Right lobe of liver (tissue), 6 donors: ENCODE data around the gene TAS1R3. TPM values are rescaled to one million over a fixed set of nuclear protein-coding genes. Genes with fewer than 3 reads are reported as not detected.

Experiments
- ATAC-seq, 4 donors: fragments of 200-7000 bp; cut with Tn5 transposase; one replicate each; pipeline ENCODE4 v1.9.1; 2020; ENCODE audit warnings: mild to moderate bottlenecking in 4 of 4, moderate library complexity in 4 of 4
- DNase-seq, 3 donors: peaks; one replicate each; pipeline ENCODE4 v3.0.0-alpha.2; 2020
- H3K27ac ChIP-seq, 3 donors: fragments of 200-600 bp; one replicate each; pipeline ENCODE4 v1.8.0; 2022
- H3K27me3 ChIP-seq, 2 donors: fragments of 200-600 bp; one replicate each; pipeline ENCODE4 v1.8.0; 2022
- H3K36me3 ChIP-seq, 4 donors: fragments of 200-600 bp; sonication (generic) in 1 of 4; one replicate each; pipeline versions ENCODE4 v1.5.1 to v1.8.0; 2017 to 2022; ENCODE audit warnings: control low read depth in 1 of 4
- H3K4me1 ChIP-seq, 4 donors: fragments of 200-600 bp; sonication (generic) in 1 of 4; one replicate each; pipeline versions ENCODE4 v1.5.1 to v1.8.0; 2017 to 2022; ENCODE audit warnings: control low read depth in 1 of 4
- H3K4me3 ChIP-seq, 3 donors: fragments of 200-600 bp; one replicate each; pipeline ENCODE4 v1.8.0; 2022
- H3K9me3 ChIP-seq, 4 donors: fragments of 200-600 bp; sonication (generic) in 1 of 4; one replicate each; pipeline versions ENCODE4 v1.5.1 to v1.8.0; 2017 to 2022; ENCODE audit warnings: control low read depth in 1 of 4
- CTCF ChIP-seq, 4 donors: fragments of 200-600 bp in 3 of 4; fragments of 450-650 bp in 1 of 4; IDR thresholded peaks; one replicate each; pipeline versions ENCODE4 v1.5.1 to v1.8.0; 2016 to 2022; ENCODE audit warnings: antibody characterized with exemption in 4 of 4, mild to moderate bottlenecking in 2 of 4
- POLR2A ChIP-seq: fragments of 450-650 bp; IDR thresholded peaks from one replicate; pipeline ENCODE4 v1.6.1; 2017; ENCODE audit warnings: antibody characterized with exemption, mild to moderate bottlenecking
- WGBS: methylation state at CpG from one replicate; pipeline ENCODE4 v1.1.6; 2018; ENCODE audit warnings: low coverage, low lambda C conversion rate; ENCODE audit not compliant: insufficient coverage; ENCODE audit errors: missing lambda C conversion rate; 5-methylcytosine and 5-hydroxymethylcytosine counted together
- intact Hi-C, 2 donors: fragments of 100-400 bp; cut with DNase I; formaldehyde crosslinking; loops; one replicate each; pipeline versions ENCODE4 v1.11.2 to v1.14.1; 2022
- microRNA-seq, 2 donors: library from miRNA; unstranded; fragments of <30 nt; microRNA quantifications; one replicate each; pipeline ENCODE4, GENCODE V29; 2019 to 2020
- small RNA-seq, 2 experiments: library from RNA; depleted of rRNA; stranded (forward); fragments of <200 nt; gene quantifications; one replicate each; pipeline ENCODE3, GENCODE V24; 2016
- total RNA-seq, 6 experiments: library from RNA; depleted of rRNA in 2 of 6; stranded (reverse); fragments of >200 nt in 2 of 6; fragmentation: NEBNext Ultra II Directional in 3 of 6; extraction: Animal tissue kit (Norgen Biotek cat#: 25700) in 3 of 6; gene quantifications; one replicate each; pipeline versions ENCODE4 v1.1.0 to v1.2.4, GENCODE V29; 2016 to 2023
- donor health status: DM: no; HTN: yes; CAD: no.
- donor health status: DM: no; HTN: no; CAD: no.
- donor health status: DM: no; HTN: no; CAD: no.
- donor health status: DM: no; HTN: yes; CAD: no.
- donor health status: DM: no; HTN: yes; CAD: no.

TAS1R3 gene
- total RNA-seq, 6 experiments from 2014 or later = 0.10 to 2.7 (median 0.33) TPM

- intact Hi-C loops = no loop called here
- ATAC-seq = no peak
- Histone ChIP-seq H3K36me3 (peaks cover 0 to 6% (median 0%) of the 10 kb centered on the region in 4 donors), H3K4me3 (no peak overlapping the region), H3K4me1 (peaks cover 0 to 25% (median 9%) of the 10 kb centered on the region in 4 donors), H3K27ac (no peak overlapping the region), H3K27me3 (no peaks in the 10 kb centered on the region), H3K9me3 (no peaks in the 10 kb centered on the region)
- 76% methylated on average over 4 of the region's 10 CpGs for WGBS
- TF ChIP-seq POLR2A = no peak
- TF ChIP-seq CTCF (IDR thresholded peaks at IDR 0.05) = no peak
- DNase-seq = no peak
Observed at GRCh38 chr1:1376551-1377226, 45.6 kb downstream of the TAS1R3 start.

GRCh38 chr1:1377540-1378205 is 46.6 kb downstream of the TAS1R3 start:
- no peak for ATAC-seq
- Histone ChIP-seq H3K9me3 (no peaks in the 10 kb centered on the region), H3K4me1 (peaks cover 0 to 16% (median 4%) of the 10 kb centered on the region in 4 donors), H3K27me3 (no peaks in the 10 kb centered on the region), H3K4me3 (no peak overlapping the region), H3K36me3 (peaks cover 0 to 6% (median 0%) of the 10 kb centered on the region in 4 donors), H3K27ac (no peak overlapping the region)
- intact Hi-C loops = no loop called here
- TF ChIP-seq POLR2A = no peak
- no peak for TF ChIP-seq CTCF (IDR thresholded peaks at IDR 0.05)
- no peak for DNase-seq
- 94% methylated on average over 13 of the region's 16 CpGs for WGBS

- no peak for TF ChIP-seq POLR2A
- intact Hi-C loops = no loop called here
- no peaks in the 10 kb centered on the region for H3K27me3 ChIP-seq
- DNase-seq = no peak
- peaks cover 0 to 5% (median 2%) of the 10 kb centered on the region in 4 donors for H3K36me3 ChIP-seq
- peak in 1 of 4 donors; percentile 11 for ATAC-seq
- H3K4me1 ChIP-seq = peaks cover 0 to 20% (median 0%) of the 10 kb centered on the region in 4 donors
- no CpG with 5 or more reads among the region's 16 CpGs for WGBS
- H3K4me3 ChIP-seq = no peak overlapping the region
- H3K9me3 ChIP-seq = no peaks in the 10 kb centered on the region
- no peak overlapping the region for H3K27ac ChIP-seq
Observed at GRCh38 chr1:1380860-1381259, 49.8 kb downstream of the TAS1R3 start.

GRCh38 chr1:1381294-1381693 is 50.2 kb downstream of the TAS1R3 start:
- H3K36me3 ChIP-seq = peaks cover 0 to 9% (median 5%) of the 10 kb centered on the region in 4 donors
- intact Hi-C loops = no loop called here
- 60% methylated on average over 1 of the region's 8 CpGs for WGBS

More at GRCh38 chr1:1381294-1381693, 50.2 kb downstream of the TAS1R3 start:
- H3K27me3 ChIP-seq = no peaks in the 10 kb centered on the region
- ATAC-seq (no peak), DNase-seq (no peak)
- no peak overlapping the region for H3K4me3 ChIP-seq
- no peaks in the 10 kb centered on the region for H3K9me3 ChIP-seq
- TF ChIP-seq CTCF (IDR thresholded peaks at IDR 0.05) (no peak), POLR2A (no peak)
- H3K27ac ChIP-seq = no peak overlapping the region
- H3K4me1 ChIP-seq = peaks cover 0 to 16% (median 0%) of the 10 kb centered on the region in 4 donors

Small RNA genes lying within 50 kb of the gene (microRNA-seq; reads per million reads assigned to microRNA genes)
- 0 to 1.4 reads per million in 2 donors for gene MIR6726
- gene MIR6727 = 0 to 0.29 reads per million in 2 donors
- gene MIR6808 = 0 to 0.64 reads per million in 2 donors

Small RNA genes lying within 50 kb of the gene (small RNA-seq; reads per million reads assigned to genes)
- gene MIR6726 = 0 reads per million in 2 experiments

Other genes starting within 250 kb of the TAS1R3 start
- 1 to 10 TPM; 4.0 to 7.7 (median 6.4) TPM for gene C1orf159, start 215.2 kb upstream of the TAS1R3 start, total RNA-seq
- not detected for gene TTLL10, start 157.4 kb upstream of the TAS1R3 start, total RNA-seq
- gene TNFRSF18, start 124.7 kb upstream of the TAS1R3 start, total RNA-seq = under 1 TPM in 2 of 6 experiments, not detected in 4; 0.24 to 0.27 TPM
- gene TNFRSF4, start 117.1 kb upstream of the TAS1R3 start, total RNA-seq = under 1 TPM in 4 of 6 experiments, not detected in 2; 0.20 to 0.99 (median 0.28) TPM
- gene SDF4, start 99.3 kb upstream of the TAS1R3 start, total RNA-seq = 100 to 1,000 TPM; 112 to 148 (median 142) TPM
- 10 to 100 TPM in 2 of 6 experiments, 1 to 10 TPM in 4; 6.3 to 14.3 (median 7.8) TPM for gene B3GALT6, start 99.0 kb upstream of the TAS1R3 start, total RNA-seq
- 1 to 10 TPM in 4 of 6 experiments, under 1 TPM in 1, not detected in 1; 0.40 to 4.0 (median 1.1) TPM for gene C1QTNF12, start 84.6 kb upstream of the TAS1R3 start, total RNA-seq
- gene UBE2J2, start 57.4 kb upstream of the TAS1R3 start, total RNA-seq = 10 to 100 TPM; 25.5 to 30.6 (median 26.9) TPM
- 1 to 10 TPM; 1.7 to 6.2 (median 3.4) TPM for gene SCNN1D, start 50.8 kb upstream of the TAS1R3 start, total RNA-seq
- 10 to 100 TPM; 20.1 to 28.0 (median 22.0) TPM for gene ACAP3, start 23.4 kb upstream of the TAS1R3 start, total RNA-seq
- gene PUSL1, start 22.7 kb upstream of the TAS1R3 start, total RNA-seq = 10 to 100 TPM in 2 of 6 experiments, 1 to 10 TPM in 4; 5.6 to 21.6 (median 8.4) TPM
- 10 to 100 TPM; 35.1 to 52.4 (median 43.5) TPM for gene INTS11, start 6.6 kb upstream of the TAS1R3 start, total RNA-seq
- 10 to 100 TPM; 26.9 to 57.7 (median 33.1) TPM for gene CPTP, start 6.5 kb upstream of the TAS1R3 start, total RNA-seq
- gene DVL1, start 18.1 kb downstream of the TAS1R3 start, total RNA-seq = 10 to 100 TPM; 32.7 to 54.6 (median 41.2) TPM
- gene MXRA8, start 27.3 kb downstream of the TAS1R3 start, total RNA-seq = 10 to 100 TPM in 2 of 6 experiments, 1 to 10 TPM in 4; 2.2 to 11.9 (median 3.3) TPM
- 100 to 1,000 TPM in 3 of 6 experiments, 10 to 100 TPM in 3; 70.0 to 140 (median 104) TPM for gene AURKAIP1, start 43.9 kb downstream of the TAS1R3 start, total RNA-seq
- gene CCNL2, start 68.1 kb downstream of the TAS1R3 start, total RNA-seq = 100 to 1,000 TPM in 4 of 6 experiments, 10 to 100 TPM in 2; 80.8 to 127 (median 101) TPM
- gene MRPL20, start 76.0 kb downstream of the TAS1R3 start, total RNA-seq = 10 to 100 TPM; 44.1 to 91.2 (median 56.5) TPM
- gene ANKRD65, start 90.0 kb downstream of the TAS1R3 start, total RNA-seq = under 1 TPM; 0.19 to 0.89 (median 0.35) TPM
- 100 to 1,000 TPM in 1 of 6 experiments, 10 to 100 TPM in 5; 39.5 to 195 (median 78.7) TPM for gene VWA1, start 104.4 kb downstream of the TAS1R3 start, total RNA-seq
- 1 to 10 TPM in 4 of 6 experiments, under 1 TPM in 2; 0.74 to 3.1 (median 1.9) TPM for gene ATAD3C, start 118.4 kb downstream of the TAS1R3 start, total RNA-seq
- gene ATAD3B, start 140.5 kb downstream of the TAS1R3 start, total RNA-seq = 10 to 100 TPM in 3 of 6 experiments, 1 to 10 TPM in 3; 8.9 to 15.0 (median 10.2) TPM
- 10 to 100 TPM; 10.8 to 31.7 (median 13.1) TPM for gene ATAD3A, start 180.9 kb downstream of the TAS1R3 start, total RNA-seq
- gene TMEM240, start 209.3 kb downstream of the TAS1R3 start, total RNA-seq = under 1 TPM in 1 of 6 experiments, not detected in 5; 0.40 TPM
- 10 to 100 TPM; 46.6 to 72.6 (median 63.8) TPM for gene SSU72, start 243.6 kb downstream of the TAS1R3 start, total RNA-seq